NOMO-1 treated with DMSO at 0.1 percent for 48 hours (cell line): ENCODE results near the gene PCSK4.
"Not testable (repeated sequence)": the region's sequence is repeated elsewhere in the genome, so short reads cannot be mapped to it uniquely, and the experiment has no call there.

Experiments
- DNase-seq: peaks from one replicate; lab custom pipeline; 2025; ENCODE audit not compliant: unreplicated experiment; lab: John Stamatoyannopoulos, UW

PCSK4 gene

DNA sequence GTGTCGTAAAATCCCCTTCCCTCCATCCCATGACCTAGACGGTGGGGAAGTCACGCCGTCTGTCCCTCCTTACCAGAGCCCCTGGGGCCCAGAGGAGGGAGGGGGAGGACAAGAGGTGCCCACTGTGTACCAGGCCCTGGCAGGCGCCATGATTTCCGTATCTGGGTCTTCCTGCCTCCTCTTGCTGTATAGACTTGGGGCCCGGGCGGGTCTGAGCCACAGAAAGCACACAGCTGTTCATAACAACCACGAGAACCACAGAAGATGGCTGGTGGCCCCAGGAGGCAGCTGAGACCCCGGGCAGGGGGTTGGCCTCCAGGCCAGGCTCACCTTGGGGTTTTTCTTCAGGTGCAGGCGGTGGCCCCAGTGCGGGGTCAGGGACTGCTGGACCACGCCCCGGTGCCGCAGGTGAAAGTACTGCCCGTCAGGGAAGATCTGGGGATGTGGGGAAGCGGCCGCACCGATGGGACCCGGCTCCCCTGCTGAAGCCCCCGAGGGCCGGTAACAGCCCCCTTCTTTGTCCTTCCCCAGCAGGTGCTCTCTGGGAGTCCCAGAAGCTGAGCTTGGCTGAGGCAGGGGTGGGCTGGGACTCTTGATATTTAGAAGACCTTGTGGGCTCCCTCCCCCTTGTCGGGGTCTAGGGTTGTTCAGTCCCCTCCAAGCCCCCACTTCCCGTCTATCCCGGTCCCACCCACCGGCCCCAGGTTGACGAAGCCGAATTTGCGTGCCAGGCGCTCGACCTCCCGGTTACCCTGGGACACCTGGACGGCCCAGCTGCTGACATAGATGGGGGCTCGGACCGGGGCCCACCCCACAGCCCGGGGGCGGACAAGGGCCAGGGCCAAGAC is 463 bp downstream of the PCSK4 start:
- peak; percentile 13 for DNase-seq

GRCh38 chr19:1488282-1488601 is 1.9 kb downstream of the PCSK4 start:
- DNase-seq = no peak

GRCh38 chr19:1487576-1488281 is 2.4 kb downstream of the PCSK4 start:
- no peak for DNase-seq

DNA sequence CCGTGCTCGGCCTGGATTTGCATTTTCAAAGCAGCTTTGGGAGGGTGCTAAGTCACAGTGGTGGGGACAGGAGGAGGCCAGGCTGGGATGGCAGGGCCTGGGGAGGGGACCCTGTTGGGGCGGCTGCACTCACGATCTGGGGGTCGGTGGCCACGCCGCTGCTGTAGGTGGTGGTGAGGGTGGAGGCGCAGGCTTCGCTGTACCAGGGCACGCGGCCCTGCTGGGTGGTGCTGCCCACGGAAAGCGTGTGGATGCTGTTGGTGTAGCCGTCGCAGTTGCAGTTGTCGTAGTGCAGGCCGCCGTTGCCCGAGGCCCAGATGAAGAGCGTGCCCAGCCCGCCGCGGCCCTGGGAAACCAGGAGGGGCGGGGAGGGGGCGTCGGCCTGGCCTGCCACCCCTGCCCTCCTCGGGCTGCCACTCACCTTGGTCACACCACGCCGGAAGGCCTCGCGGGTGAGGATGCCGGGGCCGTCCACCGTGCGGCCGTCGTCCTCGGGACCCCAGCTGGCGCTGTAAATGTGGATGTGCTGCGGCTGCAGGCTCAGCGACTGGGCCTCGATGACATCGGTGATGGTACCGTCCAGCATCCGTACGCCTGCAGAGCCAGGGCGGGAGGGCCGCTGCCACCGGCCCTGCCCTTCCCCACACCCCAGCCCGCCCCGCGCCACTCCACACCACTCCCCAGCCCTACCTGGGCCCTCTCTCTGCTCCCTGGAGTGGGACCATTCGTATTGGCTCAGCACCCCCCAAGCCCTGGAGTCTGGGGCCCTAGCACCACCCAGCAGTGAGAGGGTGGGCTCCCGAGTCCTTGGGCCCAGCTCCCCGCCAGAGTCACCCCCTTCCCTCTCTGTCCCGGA is 3.2 kb downstream of the PCSK4 start:
- no peak for DNase-seq

DNA sequence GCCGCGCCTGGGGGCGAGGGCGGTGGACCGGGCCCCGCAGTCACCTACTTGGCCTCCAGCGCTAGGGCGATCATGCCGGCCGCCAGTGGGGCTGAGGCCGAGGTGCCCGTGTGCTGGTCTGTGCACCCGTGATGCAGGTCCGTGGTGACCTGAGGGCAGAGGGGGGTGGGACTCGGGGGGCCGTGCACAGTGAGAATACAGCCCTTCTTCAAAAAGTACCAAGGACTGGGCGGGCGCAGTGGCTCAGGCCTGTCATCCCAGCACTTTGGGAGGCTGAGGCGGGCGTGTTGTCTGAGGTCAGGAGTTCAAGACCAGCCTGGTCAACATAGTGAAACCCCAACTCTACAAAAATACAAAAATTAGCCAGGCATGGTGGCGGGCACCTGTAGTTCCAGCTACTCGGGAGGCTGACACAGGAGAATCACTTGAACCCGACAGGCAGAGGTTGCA is 6.1 kb downstream of the PCSK4 start:
- DNase-seq = no peak

DNA sequence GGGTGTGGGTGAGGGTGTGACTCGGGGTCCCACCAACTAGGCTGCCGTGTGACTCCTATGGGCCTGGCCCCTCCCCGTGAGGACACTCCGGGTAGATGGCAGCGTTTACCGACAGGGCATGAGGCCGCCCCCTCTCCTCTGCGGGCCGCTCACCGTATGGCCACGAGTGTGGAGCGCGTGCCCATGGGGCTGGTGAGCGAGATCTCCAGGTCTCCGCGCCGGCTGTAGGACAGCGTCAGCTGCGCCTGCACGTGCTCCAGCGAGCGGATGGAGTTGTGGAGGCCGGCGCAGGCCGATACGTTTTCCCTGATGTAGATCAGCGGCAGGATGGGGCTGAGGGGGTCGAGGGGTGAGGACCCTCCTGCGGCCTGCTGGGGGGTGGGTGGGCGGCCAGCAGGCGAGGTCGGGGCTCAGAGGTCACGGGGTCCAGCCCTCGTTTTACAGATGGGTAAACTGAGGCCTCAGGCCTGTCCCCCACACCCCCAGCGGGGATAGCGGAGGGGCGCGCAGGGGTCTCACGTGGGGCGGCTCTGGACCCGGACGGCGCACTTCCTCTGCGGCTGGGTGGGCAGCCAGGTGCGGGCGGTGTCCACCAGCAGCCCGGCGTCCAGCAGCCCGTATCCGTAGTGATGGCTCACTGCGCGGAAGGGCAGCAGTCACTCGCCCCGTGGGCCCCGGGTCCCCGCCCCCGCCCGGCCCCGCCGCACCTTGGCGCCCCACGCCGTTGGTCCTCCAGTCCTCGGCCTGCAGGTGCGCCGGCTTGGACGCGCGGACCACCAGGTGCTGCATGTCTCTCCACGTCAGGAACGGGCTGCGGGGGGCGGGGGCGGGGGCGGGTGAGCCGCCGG is 6.8 kb downstream of the PCSK4 start:
- no peak for DNase-seq

DNA sequence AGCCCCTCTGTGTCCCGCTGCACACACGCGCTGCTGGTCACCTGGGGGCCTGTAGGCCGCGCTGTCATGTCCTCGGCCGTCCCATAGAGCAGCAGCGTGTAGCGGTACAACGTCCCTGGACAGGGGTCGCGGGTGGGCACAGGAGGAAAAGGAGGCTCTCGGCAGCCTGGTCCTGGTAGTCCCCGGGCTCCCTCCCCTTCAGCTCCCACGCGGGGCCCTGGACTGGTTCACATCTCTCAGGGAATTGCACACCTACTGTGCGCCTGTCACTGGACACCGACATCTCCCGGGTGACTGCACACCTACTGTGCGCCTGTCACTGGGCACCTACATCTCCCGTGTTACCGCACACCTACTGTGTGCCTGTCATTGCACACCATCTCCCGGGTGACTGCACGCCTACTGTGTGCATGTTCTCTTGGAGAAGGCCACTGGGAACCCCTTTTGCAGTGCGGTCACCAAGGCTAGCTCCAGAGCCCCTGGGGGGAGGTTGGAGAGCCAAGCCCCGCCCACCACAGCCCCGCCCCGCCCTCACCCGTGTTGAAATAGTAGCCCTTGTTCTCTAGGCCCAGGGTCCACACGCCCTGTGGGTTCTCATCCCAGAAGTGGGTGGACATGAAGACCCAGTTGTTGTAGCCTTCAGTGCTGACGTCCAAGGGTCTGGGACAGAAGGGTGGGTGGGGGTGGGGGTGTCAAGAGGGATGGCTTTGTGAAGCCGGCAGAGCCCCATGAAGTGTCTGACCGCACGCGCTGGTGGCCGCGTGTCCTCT is 7.6 kb downstream of the PCSK4 start:
- no peak for DNase-seq

DNA sequence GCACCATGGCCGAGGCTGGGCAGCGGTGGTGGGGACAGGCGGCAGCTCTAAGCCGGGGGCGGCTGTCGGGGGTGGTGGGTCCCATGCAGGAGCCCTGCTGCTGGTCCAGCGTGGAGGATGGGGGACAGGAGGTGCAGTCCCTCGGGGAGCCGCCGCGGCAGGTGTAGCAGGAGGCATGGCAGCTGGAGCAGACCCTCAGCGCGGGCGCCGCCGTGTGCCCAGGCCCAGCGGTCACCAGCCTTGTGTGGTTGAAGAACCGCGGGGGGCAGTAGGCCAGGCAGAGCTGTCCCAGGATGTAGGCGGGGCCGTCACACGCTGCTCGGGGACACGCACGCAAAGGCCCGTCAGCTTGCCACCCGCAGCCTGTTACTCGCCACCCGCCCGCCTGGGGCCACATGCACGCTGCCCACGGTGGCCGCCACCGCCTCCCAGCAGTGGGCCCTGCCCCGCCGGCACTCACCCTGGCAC is 8.2 kb downstream of the PCSK4 start:
- DNase-seq = no peak

GRCh38 chr19:1481224-1481892 is 8.8 kb downstream of the PCSK4 start:
- DNase-seq = no peak

- peak; percentile 93 for DNase-seq
These were observed 11.0 kb downstream of the PCSK4 start, which contains the start of gene C19orf25 for GRCh38 chr19:1478934-1479707. Gene C19orf25, minus strand, starts transcription at chr19:1479215. Its CDS starts 312 bp downstream, at chr19:1478903.

DNA sequence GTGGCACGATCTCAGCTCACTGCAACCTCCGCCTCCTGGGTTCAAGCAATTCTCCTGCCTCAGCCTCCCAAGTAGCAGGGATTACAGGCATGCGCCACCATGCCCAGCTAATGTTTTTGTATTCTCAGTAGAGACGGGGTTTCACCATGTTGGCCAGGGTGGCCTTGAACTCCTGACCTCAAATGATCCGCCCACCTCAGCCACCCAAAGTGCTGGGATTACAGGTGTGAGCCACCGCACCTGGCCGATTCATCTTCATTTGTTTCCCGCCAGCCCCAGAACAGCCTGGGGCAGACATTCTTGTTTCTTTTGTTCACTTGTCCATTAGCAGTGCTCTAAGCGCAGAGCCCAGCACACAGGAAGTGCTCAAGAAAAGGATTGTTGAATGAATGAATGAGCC is 13.1 kb downstream of the PCSK4 start:
- not testable (repeated sequence) for DNase-seq

- no peak for DNase-seq
These were observed 14.3 kb downstream of the PCSK4 start for GRCh38 chr19:1475751-1476437.

DNA sequence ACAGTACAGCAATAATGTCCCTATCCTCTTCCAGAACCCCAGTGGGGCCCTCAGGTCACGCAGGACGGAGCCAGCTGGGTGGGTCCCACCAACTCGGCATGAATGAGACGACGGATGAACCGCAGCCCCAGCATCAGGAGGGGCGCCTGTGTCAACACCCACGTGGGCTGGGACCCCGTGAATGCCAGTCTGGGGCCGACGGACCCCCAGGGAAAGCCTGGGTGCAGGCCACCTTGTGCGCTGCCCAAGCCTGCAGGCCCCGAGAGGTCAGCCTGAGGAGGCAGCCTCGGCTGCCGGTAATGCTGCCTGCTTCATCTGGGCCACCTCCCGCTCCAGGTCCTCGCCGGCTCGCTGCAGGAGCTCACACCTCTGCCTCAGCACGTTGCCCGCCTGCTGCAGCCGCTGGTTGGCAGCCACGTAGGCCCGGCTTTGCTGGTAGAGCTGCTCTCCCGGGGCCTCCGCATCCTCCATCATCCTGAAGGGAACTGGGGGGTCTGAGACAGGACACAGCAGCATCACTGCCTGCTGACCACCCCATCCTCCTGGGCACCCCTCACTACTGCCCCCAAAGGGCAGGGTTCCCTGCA is 15.3 kb downstream of the PCSK4 start:
- no peak for DNase-seq

- no peak for DNase-seq
These were observed 16.0 kb downstream of the PCSK4 start for GRCh38 chr19:1474011-1474764.

GRCh38 chr19:1473085-1473851 is 16.9 kb downstream of the PCSK4 start:
- DNase-seq = no peak
